Measurements from ENCODE around the gene TULP4.

DNA sequence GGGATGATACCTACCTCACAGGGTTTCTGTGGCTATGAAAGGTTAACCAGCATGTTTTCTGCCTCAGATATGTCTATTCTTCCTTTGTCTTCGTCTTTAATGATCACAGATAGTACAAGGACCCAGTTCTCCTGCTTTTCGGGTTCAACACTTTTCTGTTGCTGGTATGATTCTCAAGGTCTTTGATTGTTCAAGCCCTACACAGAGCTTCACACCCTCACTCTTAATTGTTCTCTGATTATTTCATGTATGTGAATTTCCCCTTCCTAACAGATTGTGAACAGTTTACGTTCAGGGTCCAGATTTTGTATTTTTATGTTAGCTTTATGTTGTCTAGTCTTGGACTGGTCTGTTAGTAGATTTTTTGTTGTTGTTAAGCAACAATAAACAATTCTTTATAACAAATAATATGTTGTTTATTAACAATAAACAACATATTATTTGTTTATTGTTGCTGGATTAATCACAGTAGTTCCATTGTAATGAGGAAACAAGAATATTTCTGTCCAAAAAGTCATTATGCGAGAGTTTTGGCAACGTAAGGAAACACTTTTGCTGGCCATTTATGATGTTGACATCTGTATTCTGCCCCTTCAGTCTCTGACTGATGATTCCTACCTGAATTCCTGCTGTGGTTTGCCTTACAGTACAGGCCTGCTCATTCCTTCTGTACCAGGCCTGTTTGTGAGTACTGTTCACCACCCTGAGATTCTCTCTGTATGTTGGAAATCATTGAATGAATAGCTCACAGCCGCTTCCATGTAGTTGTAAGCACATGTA lies 27.2 kb upstream of the TULP4 start:
- TF ChIP-seq SUZ12 (IDR thresholded peaks at IDR 0.05; ENCODE audit: extremely low read depth, insufficient read depth, insufficient read length), result no peak
- no peak for TF ChIP-seq YY1 (IDR thresholded peaks at IDR 0.05; ENCODE audit: insufficient read depth, insufficient read length)
- TF ChIP-seq ZNF274 (IDR thresholded peaks at IDR 0.05; ENCODE audit: low read depth, low read length), result no peak

Data from NT2/D1 (cell line).